ENCODE measurements around the gene A2M.
A peak's percentile ranks its signal among the peaks of the same experiment; 100 is the strongest.
"Not testable (repeated sequence)": the region's sequence is repeated elsewhere in the genome, so short reads cannot be mapped to it uniquely, and the experiment has no call there.

Gene A2M

GRCh38 chr12:9115731-9116559 lies at the start of gene A2M:
A2M (minus strand) TSS chr12:9115919; CDS start chr12:9115849, 70 bp downstream.
- peak in 1 of 56 donors; percentile 5 for DNase-seq

GRCh38 chr12:9163392-9163791 lies 47.7 kb upstream of the A2M start:
- no peak for DNase-seq

DNA sequence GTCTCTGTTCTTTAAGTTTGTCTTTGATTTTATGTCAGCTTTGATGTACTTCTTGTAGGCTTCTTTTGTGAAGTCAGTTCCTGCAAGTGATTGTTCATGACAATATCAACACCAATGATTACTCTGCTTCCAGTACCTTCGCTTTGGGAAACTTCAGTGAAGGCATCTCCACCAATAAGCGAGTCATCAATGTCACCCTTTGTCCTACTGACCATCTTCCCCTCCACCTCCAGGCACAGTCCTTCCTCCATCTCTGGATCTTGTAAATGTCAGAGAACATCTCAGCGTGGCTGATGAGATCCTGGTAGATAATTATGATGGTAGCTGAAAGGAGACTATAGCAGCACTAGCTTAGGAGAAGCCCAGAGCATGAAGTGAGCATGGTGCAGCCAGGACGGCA lies 40.4 kb upstream of the A2M start:
- no peak for DNase-seq

GRCh38 chr12:9149372-9149771 lies 33.7 kb upstream of the A2M start:
- no peak for DNase-seq

DNA sequence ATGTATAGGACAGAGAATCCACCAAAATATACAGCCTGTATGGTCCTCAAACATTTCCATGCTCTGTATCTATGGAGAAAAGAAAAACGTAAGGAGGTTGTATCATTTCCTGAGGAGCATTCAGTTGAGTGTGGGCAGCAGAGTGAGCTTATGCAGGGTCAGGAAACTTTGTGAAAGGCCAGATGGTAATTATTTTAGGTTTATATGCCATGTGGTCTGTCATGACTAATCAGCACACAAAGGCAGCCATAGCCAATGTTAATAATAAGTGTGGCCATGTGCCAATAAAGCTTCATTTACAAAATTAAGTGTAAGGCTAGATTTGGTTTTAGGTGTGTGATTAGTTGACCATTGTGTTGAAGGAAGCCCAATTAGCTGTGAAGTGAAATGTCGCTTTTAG lies 33.2 kb upstream of the A2M start:
- DNase-seq: no peak

- DNase-seq: no peak
Measured at GRCh38 chr12:9147461-9147860, 31.7 kb upstream of the A2M start.

- DNase-seq: no peak
Measured at GRCh38 chr12:9144730-9145106, 29.0 kb upstream of the A2M start.

GRCh38 chr12:9143929-9144729 lies 28.4 kb upstream of the A2M start:
- DNase-seq: no peak

GRCh38 chr12:9143137-9143536 lies 27.4 kb upstream of the A2M start:
- DNase-seq: no peak

GRCh38 chr12:9139588-9140290 lies 24.0 kb upstream of the A2M start:
- not testable (repeated sequence) for DNase-seq

GRCh38 chr12:9135903-9136310 lies 20.2 kb upstream of the A2M start:
- no peak for DNase-seq

DNA sequence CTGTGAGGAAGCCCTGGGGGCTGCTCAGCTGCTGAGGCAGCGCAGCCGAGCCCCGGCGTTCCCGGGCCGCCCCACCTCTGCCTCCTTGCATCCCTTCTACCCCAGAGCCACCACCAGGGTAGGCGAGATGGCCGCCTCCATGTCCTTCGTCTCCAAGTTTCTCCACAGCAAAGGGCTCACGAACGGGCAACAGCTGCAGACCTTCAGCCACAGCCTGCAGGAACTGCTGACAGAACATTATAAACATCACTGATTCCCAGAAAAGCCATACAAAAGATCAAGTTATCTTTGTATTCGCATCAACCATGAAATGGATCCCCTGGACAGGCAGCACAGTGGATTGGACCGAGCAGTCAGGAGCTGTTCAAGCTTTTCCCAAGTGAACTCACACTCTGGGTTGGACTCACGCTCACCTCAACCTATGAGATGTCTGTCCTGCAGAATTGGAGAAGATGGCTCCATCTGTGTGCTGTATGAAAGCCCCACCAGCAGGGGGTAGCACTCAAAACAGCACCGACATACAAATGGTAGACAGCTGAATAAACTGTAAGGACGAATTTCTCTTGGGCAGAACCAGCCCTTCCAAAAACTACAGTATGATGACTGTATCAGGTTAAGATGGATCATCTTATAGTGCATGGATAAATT lies 19.4 kb upstream of the A2M start:
- DNase-seq: no peak

DNA sequence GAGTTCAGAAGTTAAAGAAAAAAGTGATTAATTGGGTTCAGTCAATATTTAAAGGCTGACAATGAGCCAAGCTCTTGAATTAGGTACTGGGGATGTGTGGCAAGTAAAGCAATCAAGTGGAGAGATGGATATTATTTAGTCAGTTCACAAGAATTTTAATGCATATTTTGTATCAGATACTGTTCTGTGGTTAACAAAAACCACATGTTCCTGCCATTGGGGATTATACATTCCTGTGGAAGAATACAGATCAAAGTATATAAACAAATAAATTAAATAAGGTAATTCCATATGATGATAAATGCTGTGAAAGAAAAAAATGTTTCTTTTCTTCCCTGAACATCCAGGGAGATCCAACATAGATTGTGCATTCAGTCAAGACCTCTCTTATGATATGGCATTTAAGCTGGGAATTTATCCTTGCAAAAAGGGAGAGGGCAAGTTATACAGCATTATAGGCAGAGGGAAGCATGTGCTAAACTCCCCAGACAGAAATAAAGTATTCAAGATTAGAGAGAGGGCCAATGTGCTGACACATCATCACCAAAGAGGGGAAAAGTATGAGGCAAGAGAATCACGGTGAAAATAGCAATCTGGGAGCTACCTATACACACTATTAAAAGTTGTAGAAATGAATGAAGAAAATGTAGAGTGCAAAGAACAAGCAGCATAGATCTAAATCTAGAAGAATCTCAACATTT lies 17.6 kb upstream of the A2M start:
- no peak for DNase-seq

DNA sequence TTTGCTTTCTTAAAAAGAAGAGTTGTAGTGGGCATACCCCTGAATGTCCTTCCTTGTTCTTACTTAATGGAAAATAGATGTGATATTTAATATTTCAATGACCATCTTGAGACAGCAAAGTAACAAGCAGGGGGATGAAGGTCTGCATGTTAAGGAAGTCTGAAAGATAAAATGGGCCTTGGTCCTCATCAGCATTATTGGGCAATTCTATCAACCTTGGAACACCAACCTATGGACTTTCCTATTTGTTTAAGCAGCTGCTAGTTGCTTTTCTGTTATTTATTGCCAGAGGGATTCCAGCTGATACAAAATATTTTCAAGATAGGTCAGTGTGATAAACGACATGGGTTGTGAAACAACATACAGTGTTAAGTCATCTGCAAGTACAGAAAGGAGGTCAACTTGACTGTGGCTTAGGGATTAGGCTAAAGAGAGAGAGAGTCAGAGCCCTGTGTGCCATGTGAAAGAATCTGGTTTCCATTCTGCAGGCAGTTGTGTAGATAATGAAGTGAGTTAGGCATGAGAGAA lies 16.4 kb upstream of the A2M start:
- DNase-seq: no peak

- no peak for DNase-seq
Measured at GRCh38 chr12:9130244-9130643, 14.5 kb upstream of the A2M start.

GRCh38 chr12:9127936-9128663 lies 12.4 kb upstream of the A2M start:
- DNase-seq: no peak

DNA sequence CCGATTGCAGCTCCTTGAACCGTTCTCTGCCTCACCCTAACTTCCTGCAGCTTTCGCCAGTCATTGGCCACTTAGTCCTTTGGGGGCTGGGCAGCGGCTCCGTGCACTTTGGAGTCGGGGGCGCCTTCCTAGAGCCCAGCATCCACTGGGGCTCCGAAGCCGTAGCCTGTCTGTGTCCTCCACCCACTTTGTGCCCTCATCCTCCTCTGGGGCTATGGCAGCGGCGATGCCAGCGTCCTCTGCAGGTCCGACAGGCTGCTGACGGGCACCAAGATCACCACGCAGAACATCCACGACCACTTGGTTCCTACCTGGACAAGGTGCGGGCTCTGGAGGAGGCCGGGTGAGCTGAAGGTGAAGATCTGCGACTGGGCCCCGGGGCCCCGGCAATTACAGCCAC lies 11.8 kb upstream of the A2M start:
- no peak for DNase-seq

GRCh38 chr12:9124383-9125031 lies 8.8 kb upstream of the A2M start:
- DNase-seq: no peak

DNA sequence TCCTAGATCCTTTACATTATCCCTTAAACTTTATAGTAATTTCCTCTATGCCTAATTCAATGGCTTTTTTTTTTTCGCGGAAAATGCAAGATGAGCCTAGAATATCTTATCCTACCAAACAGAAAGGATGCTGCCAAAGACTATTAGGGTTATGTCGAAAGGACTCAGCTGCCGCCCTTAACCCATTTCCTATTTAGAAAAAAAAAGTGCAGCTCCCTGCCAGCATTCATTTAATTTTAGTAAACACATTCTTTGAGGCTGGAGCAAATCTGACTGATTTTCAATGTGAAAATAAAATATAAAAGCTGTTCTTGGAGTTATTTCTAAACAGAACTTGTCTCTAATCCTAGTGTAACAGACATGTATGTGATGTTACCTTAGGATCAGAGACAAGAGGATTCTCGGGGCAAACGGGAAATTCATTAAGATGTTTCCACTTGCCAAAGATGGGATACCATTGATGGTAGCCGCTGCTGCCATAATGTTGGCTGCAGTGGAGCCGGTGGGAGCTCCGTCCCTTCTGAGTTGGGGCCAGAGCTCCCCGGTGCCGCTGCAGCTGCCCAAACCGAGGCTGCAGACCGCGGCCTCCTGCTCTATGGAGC lies 8.2 kb upstream of the A2M start:
- no peak for DNase-seq

Measured in nucleus accumbens (tissue), 56 donors.